Jurkat, Clone E6-1 (cell line): ENCODE measurements around the gene HIF1A. TPM values are rescaled to one million over a fixed set of nuclear protein-coding genes. Genes with fewer than 3 reads are reported as not detected.
"Not testable (repeated sequence)": the region's sequence is repeated elsewhere in the genome, so short reads cannot be mapped to it uniquely, and the experiment has no call there.

ENCODE experiments used
- DNase-seq: peaks from one replicate; pipeline ENCODE4 v3.0.0-alpha.2; 2011; ENCODE audit warnings: low read depth, low spot score
- H3K4me3 ChIP-seq: 2 replicates; pipeline ENCODE4 v1.5.1; 2011; ENCODE audit warnings: mild to moderate bottlenecking, low read length, control low read depth, moderate library complexity
- polyA plus RNA-seq: library from polyadenylated mRNA; unstranded; fragments of >200 nt; gene quantifications from one replicate; pipeline ENCODE4 v1.2.1, GENCODE V29; 2012; ENCODE audit warnings: missing spikeins; ENCODE audit not compliant: insufficient read length, insufficient read depth

The HIF1A gene
- polyA plus RNA-seq: 36.3 TPM

GRCh38 chr14:61694830-61695694 is at the start of gene HIF1A:
Gene HIF1A, plus strand, starts transcription at chr14:61695513. Its CDS starts 292 bp downstream, at chr14:61695805.
- peak; percentile 97 for DNase-seq
- peak within 1 kb of the TSS; percentile 89 for H3K4me3 ChIP-seq

GRCh38 chr14:61646366-61647116 is 48.8 kb upstream of the HIF1A start:
- DNase-seq: no peak
- no peak overlapping the region for H3K4me3 ChIP-seq

- no peak overlapping the region for H3K4me3 ChIP-seq
- DNase-seq: no peak
Observed at GRCh38 chr14:61647704-61648103, 47.6 kb upstream of the HIF1A start.

GRCh38 chr14:61648377-61648776 is 46.9 kb upstream of the HIF1A start:
- DNase-seq: no peak
- H3K4me3 ChIP-seq: no peak overlapping the region

GRCh38 chr14:61649283-61649682 is 46.0 kb upstream of the HIF1A start:
- no peak overlapping the region for H3K4me3 ChIP-seq
- peak; percentile 37 for DNase-seq

- DNase-seq: no peak
- H3K4me3 ChIP-seq: no peak overlapping the region
Observed at GRCh38 chr14:61651355-61651754, 44.0 kb upstream of the HIF1A start.

- H3K4me3 ChIP-seq: no peak overlapping the region
- no peak for DNase-seq
Observed at GRCh38 chr14:61652526-61653262, 42.6 kb upstream of the HIF1A start.

- no peak overlapping the region for H3K4me3 ChIP-seq
- DNase-seq: no peak
Observed at GRCh38 chr14:61653507-61653906, 41.8 kb upstream of the HIF1A start.

- DNase-seq: no peak
- no peak overlapping the region for H3K4me3 ChIP-seq
Observed at GRCh38 chr14:61654026-61654425, 41.3 kb upstream of the HIF1A start.

GRCh38 chr14:61655777-61656176 is 39.5 kb upstream of the HIF1A start:
- no peak for DNase-seq
- H3K4me3 ChIP-seq: no peak overlapping the region

- H3K4me3 ChIP-seq: no peak overlapping the region
- DNase-seq: no peak
Observed at GRCh38 chr14:61656341-61656740, 39.0 kb upstream of the HIF1A start.

- not testable (repeated sequence) for DNase-seq, H3K4me3 ChIP-seq
Observed at GRCh38 chr14:61658111-61658510, 37.2 kb upstream of the HIF1A start.

GRCh38 chr14:61659582-61659981 is 35.7 kb upstream of the HIF1A start:
- DNase-seq: no peak
- no peak overlapping the region for H3K4me3 ChIP-seq

- no peak for DNase-seq
- H3K4me3 ChIP-seq: no peak overlapping the region
Observed at GRCh38 chr14:61661471-61662400, 33.6 kb upstream of the HIF1A start.

GRCh38 chr14:61662437-61663311 is 32.6 kb upstream of the HIF1A start:
- DNase-seq: peak; percentile 41
- H3K4me3 ChIP-seq: no peak overlapping the region

GRCh38 chr14:61663312-61663979 is 31.9 kb upstream of the HIF1A start:
- no peak for DNase-seq
- no peak overlapping the region for H3K4me3 ChIP-seq

GRCh38 chr14:61668282-61668681 is 27.0 kb upstream of the HIF1A start:
- no peak overlapping the region for H3K4me3 ChIP-seq
- DNase-seq: no peak
